DND-41 (cell line): Measurements from ENCODE around the gene P4HA2.

Experiments
- EZH2 ChIP-seq: IDR thresholded peaks from 3 replicates; pipeline ENCODE4 v1.6.1; 2012; ENCODE audit warnings: borderline replicate concordance, low read depth, mild to moderate bottlenecking, moderate library complexity, low read length, inconsistent platforms; ENCODE audit not compliant: severe bottlenecking
- TF ChIP-seq, protein P1 (sequence below): IDR thresholded peaks from 2 replicates; pipeline ENCODE4 v1.5.1; 2012; ENCODE audit warnings: borderline replicate concordance, low read length, moderate library complexity, mild to moderate bottlenecking; ENCODE audit not compliant: poor library complexity, severe bottlenecking; ENCODE audit errors: extremely low read depth

DNA sequence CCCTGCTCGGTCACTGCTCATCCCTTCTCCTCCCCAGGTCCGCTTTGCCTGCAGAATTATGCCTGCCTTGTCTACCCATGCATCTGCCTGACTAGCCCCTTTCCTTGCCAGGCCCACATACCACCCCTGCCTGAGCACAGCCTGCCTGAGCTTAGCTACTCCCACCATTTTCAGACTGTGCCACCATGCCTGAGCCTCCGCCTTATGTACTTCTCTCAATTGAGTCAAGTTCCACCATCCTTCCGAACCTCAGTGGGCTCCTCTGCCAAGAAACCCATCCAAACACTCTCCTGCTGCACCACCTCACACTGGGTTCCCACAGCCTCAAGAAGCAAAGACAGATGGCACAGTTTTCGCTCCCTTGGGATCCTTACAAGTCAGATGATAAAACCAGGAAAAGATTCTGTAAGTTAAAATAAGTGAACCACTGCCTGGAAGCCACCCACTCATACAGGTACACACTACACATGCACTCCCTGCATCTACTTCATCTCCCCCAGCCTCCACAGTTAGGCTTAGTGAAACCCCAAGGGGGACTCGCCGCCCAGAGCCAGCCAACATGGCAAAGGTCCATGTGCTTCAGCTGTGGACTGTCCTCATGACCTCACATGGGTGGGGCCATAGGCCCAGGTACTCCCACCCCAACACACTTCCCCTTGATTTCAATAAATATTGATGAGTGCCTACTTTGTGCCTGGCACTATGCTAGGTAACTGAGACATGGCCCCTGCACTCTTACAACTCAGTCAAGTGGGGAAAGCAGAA lies 23.1 kb downstream of the P4HA2 start:
- TF ChIP-seq, protein P1, sequence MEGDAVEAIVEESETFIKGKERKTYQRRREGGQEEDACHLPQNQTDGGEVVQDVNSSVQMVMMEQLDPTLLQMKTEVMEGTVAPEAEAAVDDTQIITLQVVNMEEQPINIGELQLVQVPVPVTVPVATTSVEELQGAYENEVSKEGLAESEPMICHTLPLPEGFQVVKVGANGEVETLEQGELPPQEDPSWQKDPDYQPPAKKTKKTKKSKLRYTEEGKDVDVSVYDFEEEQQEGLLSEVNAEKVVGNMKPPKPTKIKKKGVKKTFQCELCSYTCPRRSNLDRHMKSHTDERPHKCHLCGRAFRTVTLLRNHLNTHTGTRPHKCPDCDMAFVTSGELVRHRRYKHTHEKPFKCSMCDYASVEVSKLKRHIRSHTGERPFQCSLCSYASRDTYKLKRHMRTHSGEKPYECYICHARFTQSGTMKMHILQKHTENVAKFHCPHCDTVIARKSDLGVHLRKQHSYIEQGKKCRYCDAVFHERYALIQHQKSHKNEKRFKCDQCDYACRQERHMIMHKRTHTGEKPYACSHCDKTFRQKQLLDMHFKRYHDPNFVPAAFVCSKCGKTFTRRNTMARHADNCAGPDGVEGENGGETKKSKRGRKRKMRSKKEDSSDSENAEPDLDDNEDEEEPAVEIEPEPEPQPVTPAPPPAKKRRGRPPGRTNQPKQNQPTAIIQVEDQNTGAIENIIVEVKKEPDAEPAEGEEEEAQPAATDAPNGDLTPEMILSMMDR: no peak
- no peak for TF ChIP-seq EZH2
